ENCODE data around the gene AWAT1.

DNA sequence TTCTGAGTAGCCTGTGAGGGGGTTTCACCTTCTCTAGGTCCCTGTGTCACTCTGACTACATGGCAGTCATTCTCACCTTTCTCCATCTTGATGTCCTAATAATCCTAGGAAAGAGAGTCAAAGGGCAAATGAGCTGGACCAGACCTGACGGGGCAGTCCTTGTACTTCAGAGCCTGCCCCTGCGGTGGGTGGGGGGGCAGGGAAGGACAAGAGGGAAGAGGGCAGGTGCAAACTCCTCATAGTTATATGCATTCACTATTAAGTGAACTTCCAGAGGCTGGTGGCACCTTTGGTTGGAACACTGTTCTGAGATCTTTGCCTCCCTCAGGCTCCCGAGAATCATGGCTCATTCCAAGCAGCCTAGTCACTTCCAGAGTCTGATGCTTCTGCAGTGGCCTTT, at the start of gene AWAT1:
- TF ChIP-seq, protein P1, sequence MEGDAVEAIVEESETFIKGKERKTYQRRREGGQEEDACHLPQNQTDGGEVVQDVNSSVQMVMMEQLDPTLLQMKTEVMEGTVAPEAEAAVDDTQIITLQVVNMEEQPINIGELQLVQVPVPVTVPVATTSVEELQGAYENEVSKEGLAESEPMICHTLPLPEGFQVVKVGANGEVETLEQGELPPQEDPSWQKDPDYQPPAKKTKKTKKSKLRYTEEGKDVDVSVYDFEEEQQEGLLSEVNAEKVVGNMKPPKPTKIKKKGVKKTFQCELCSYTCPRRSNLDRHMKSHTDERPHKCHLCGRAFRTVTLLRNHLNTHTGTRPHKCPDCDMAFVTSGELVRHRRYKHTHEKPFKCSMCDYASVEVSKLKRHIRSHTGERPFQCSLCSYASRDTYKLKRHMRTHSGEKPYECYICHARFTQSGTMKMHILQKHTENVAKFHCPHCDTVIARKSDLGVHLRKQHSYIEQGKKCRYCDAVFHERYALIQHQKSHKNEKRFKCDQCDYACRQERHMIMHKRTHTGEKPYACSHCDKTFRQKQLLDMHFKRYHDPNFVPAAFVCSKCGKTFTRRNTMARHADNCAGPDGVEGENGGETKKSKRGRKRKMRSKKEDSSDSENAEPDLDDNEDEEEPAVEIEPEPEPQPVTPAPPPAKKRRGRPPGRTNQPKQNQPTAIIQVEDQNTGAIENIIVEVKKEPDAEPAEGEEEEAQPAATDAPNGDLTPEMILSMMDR (conservative IDR thresholded peaks at IDR 0.05), result no peak
- TF ChIP-seq EZH2 (IDR thresholded peaks at IDR 0.05; ENCODE audit: low read depth), result no peak

Measured in PC-9 (cell line).